K562 (cell line): ENCODE measurements around the gene GLRX3. TPM values are rescaled to one million over a fixed set of nuclear protein-coding genes. Genes with fewer than 3 reads are reported as not detected.

Source experiments
- CREB1 ChIP-seq, 2 experiments: sonication (generic) in 1 of 2; formaldehyde crosslinking in 1 of 2; IDR thresholded peaks; 2 replicates each; pipeline versions ENCODE4 v1.6.1 to v1.8.0; 2012 to 2022; ENCODE audit warnings: inconsistent platforms in 1 of 2, mild to moderate bottlenecking in 1 of 2, missing genetic modification reagents in 1 of 2, moderate library complexity in 1 of 2
- FOXP1 ChIP-seq: sonication (generic); formaldehyde crosslinking; IDR thresholded peaks from 2 replicates; pipeline ENCODE4 v1.8.0; 2022; ENCODE audit warnings: mild to moderate bottlenecking, missing genetic modification reagents
- HNRNPUL1 ChIP-seq: fragments of 200-400 bp; formaldehyde crosslinking; IDR thresholded peaks from 2 replicates; pipeline ENCODE4 v1.6.1; 2017; ENCODE audit warnings: low read length
- NFIC ChIP-seq: fragments of 450-650 bp; IDR thresholded peaks from 2 replicates; pipeline ENCODE4 v1.6.1; 2017; ENCODE audit warnings: mild to moderate bottlenecking, inconsistent platforms
- NFIX ChIP-seq: fragments of 250-450 bp; sonication (Bioruptor Pico); IDR thresholded peaks from 2 replicates; pipeline ENCODE4 v1.4.0; 2020; ENCODE audit warnings: low read depth, mild to moderate bottlenecking, moderate library complexity
- NR2F6 ChIP-seq: fragments of 450-650 bp; formaldehyde crosslinking; IDR thresholded peaks from 2 replicates; pipeline ENCODE4 v1.4.0; 2020; ENCODE audit warnings: mild to moderate bottlenecking
- SMARCA4 ChIP-seq: fragments of 450-650 bp; IDR thresholded peaks from 2 replicates; pipeline ENCODE4 v1.6.1; 2016
- TEAD2 ChIP-seq: fragments of 450-650 bp; IDR thresholded peaks from 2 replicates; pipeline ENCODE4 v1.6.1; 2016; ENCODE audit warnings: missing genetic modification characterization, control low read depth, missing compliant biosample characterization
- TEAD4 ChIP-seq, 2 experiments: sonication (generic) in 1 of 2; formaldehyde crosslinking in 1 of 2; IDR thresholded peaks; 2 replicates each; pipeline versions ENCODE4 v1.6.1 to v1.8.0; 2012 to 2022; ENCODE audit warnings: borderline replicate concordance in 1 of 2, inconsistent platforms in 1 of 2, low read length in 1 of 2, mild to moderate bottlenecking in 1 of 2, missing genetic modification reagents in 1 of 2
- polyA plus RNA-seq, 8 experiments: library from polyadenylated mRNA; depleted of rRNA in 4 of 8; stranded (reverse) in 5 of 8; unstranded in 3 of 8; fragments of >200 nt; fragmentation: Nextera tagmentation in 2 of 8; fragmentation: Illumina TruSeq in 1 of 8; extraction: Ambion mirVana in 2 of 8; extraction: Trizol in 1 of 8; gene quantifications; 2 replicates each; pipeline versions ENCODE4 v1.2.1 to v1.2.3, GENCODE V29; 2011 to 2014; ENCODE audit warnings: inconsistent platforms in 1 of 8, missing spikeins in 1 of 8
- total RNA-seq, 7 experiments: library from RNA; depleted of rRNA in 6 of 7; stranded (reverse); fragments of >200 nt in 6 of 7; fragmentation: Illumina TruSeq in 2 of 7; extraction: Trizol in 2 of 7; gene quantifications; 2 replicates each; pipeline versions ENCODE4 v1.2.1 to v1.2.3, GENCODE V29; 2011 to 2021; ENCODE audit warnings: low replicate concordance in 1 of 7
- TF ChIP-seq, protein P1 (sequence below): fragments of 450-650 bp; IDR thresholded peaks from 2 replicates; pipeline ENCODE4 v1.7.1; 2018; ENCODE audit warnings: mild to moderate bottlenecking, low read depth; ENCODE audit not compliant: partially characterized antibody
- TF ChIP-seq, protein P2 (sequence below): fragments of 200-800 bp; sonication (Bioruptor generic); IDR thresholded peaks from 2 replicates; pipeline ENCODE4 v1.6.1; 2017; ENCODE audit warnings: missing genetic modification characterization, missing compliant biosample characterization

Gene GLRX3
- total and polyA plus RNA-seq, 9 of the 15 experiments (the other 6 are each of a cell fraction or from before 2014, with no cell fraction given) = 115 to 190 (median 169) TPM

- TF ChIP-seq, protein P1, sequence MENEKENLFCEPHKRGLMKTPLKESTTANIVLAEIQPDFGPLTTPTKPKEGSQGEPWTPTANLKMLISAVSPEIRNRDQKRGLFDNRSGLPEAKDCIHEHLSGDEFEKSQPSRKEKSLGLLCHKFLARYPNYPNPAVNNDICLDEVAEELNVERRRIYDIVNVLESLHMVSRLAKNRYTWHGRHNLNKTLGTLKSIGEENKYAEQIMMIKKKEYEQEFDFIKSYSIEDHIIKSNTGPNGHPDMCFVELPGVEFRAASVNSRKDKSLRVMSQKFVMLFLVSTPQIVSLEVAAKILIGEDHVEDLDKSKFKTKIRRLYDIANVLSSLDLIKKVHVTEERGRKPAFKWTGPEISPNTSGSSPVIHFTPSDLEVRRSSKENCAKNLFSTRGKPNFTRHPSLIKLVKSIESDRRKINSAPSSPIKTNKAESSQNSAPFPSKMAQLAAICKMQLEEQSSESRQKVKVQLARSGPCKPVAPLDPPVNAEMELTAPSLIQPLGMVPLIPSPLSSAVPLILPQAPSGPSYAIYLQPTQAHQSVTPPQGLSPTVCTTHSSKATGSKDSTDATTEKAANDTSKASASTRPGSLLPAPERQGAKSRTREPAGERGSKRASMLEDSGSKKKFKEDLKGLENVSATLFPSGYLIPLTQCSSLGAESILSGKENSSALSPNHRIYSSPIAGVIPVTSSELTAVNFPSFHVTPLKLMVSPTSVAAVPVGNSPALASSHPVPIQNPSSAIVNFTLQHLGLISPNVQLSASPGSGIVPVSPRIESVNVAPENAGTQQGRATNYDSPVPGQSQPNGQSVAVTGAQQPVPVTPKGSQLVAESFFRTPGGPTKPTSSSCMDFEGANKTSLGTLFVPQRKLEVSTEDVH = no peak
- TF ChIP-seq, protein P2, sequence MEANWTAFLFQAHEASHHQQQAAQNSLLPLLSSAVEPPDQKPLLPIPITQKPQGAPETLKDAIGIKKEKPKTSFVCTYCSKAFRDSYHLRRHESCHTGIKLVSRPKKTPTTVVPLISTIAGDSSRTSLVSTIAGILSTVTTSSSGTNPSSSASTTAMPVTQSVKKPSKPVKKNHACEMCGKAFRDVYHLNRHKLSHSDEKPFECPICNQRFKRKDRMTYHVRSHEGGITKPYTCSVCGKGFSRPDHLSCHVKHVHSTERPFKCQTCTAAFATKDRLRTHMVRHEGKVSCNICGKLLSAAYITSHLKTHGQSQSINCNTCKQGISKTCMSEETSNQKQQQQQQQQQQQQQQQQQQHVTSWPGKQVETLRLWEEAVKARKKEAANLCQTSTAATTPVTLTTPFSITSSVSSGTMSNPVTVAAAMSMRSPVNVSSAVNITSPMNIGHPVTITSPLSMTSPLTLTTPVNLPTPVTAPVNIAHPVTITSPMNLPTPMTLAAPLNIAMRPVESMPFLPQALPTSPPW = no peak
- no peak for TF ChIP-seq NR2F6 (CRISPR knock-in tag)
- TF ChIP-seq HNRNPUL1 = no peak
- no peak for TF ChIP-seq FOXP1 (CRISPR knock-in tag)
- TF ChIP-seq CREB1 (IDR thresholded peaks at IDR 0.05) = no peak
- TF ChIP-seq CREB1 (CRISPR knock-in tag; IDR thresholded peaks at IDR 0.05) = no peak
- TF ChIP-seq TEAD4 (IDR thresholded peaks at IDR 0.05; ENCODE audit: low read length) = peak; percentile 84
- no peak for TF ChIP-seq TEAD4 (CRISPR knock-in tag; IDR thresholded peaks at IDR 0.05; ENCODE audit: borderline replicate concordance)
- TF ChIP-seq NFIC = no peak
- TF ChIP-seq NFIX (CRISPR knock-in tag) = no peak
- no peak for TF ChIP-seq SMARCA4
- peak; percentile 95 for TF ChIP-seq TEAD2 (tag)
These were observed 8.7 kb upstream of the GLRX3 start (continued) for GRCh38 chr10:130127364-130128061.
